Uterus (tissue), 4 donors: ENCODE results near the gene NCKAP5L. TPM values are rescaled to one million over a fixed set of nuclear protein-coding genes. Genes with fewer than 3 reads are reported as not detected.

Experiments used
- DNase-seq, 2 donors: peaks; one replicate each; pipeline ENCODE4 v3.0.0-alpha.2; 2019 to 2020
- H3K27ac ChIP-seq, 2 donors: fragments of 200-600 bp; sonication (generic); 1 replicate in 1 of 2; 2 replicates in 1 of 2; pipeline ENCODE4 v1.5.1; 2016 to 2018
- H3K27me3 ChIP-seq, 2 donors: fragments of 200-600 bp; sonication (generic); one replicate each; pipeline ENCODE4 v1.5.1; 2018 to 2019; ENCODE audit warnings: control low read depth in 1 of 2
- H3K36me3 ChIP-seq, 2 donors: fragments of 200-600 bp; sonication (generic); one replicate each; pipeline ENCODE4 v1.5.1; 2019; ENCODE audit warnings: control low read depth in 1 of 2
- H3K4me1 ChIP-seq, 2 donors: fragments of 200-600 bp; sonication (generic); one replicate each; pipeline ENCODE4 v1.5.1; 2018 to 2019; ENCODE audit warnings: control low read depth in 1 of 2
- H3K4me3 ChIP-seq, 2 donors: fragments of 200-600 bp; sonication (generic); 1 replicate in 1 of 2; 2 replicates in 1 of 2; pipeline ENCODE4 v1.5.1; 2018 to 2019; ENCODE audit warnings: mild to moderate bottlenecking in 1 of 2
- H3K9me3 ChIP-seq, 2 donors: fragments of 200-600 bp; sonication (generic); one replicate each; pipeline ENCODE4 v1.5.1; 2019; ENCODE audit warnings: control low read depth in 1 of 2
- CTCF ChIP-seq, 4 experiments: fragments of 200-600 bp in 2 of 4; fragments of 450-650 bp in 2 of 4; sonication (generic) in 2 of 4; IDR thresholded peaks; one replicate each; pipeline ENCODE4 v1.5.1; 2016 to 2019; ENCODE audit warnings: antibody characterized with exemption in 4 of 4, mild to moderate bottlenecking in 2 of 4, moderate library complexity in 1 of 4
- POLR2A ChIP-seq, 2 donors: fragments of 450-650 bp; IDR thresholded peaks; one replicate each; pipeline ENCODE4 v1.6.1; 2016; ENCODE audit warnings: antibody characterized with exemption in 2 of 2, mild to moderate bottlenecking in 1 of 2, moderate library complexity in 1 of 2
- intact Hi-C: fragments of 100-400 bp; cut with DNase I; formaldehyde crosslinking; loops from one replicate; pipeline ENCODE4 v1.15.1; 2023; ENCODE audit warnings: low total_unique reads
- total RNA-seq, 4 donors: library from RNA; depleted of rRNA in 3 of 4; stranded (reverse); fragments of >200 nt in 3 of 4; gene quantifications; one replicate each; pipeline versions ENCODE4 v1.1.0 to v1.2.4, GENCODE V29; 2014 to 2023
- donor health status: DM: yes; HTN: yes; CAD: no.

NCKAP5L gene
- total RNA-seq = 10 to 100 TPM in 2 of 4 donors, 1 to 10 TPM in 2; 4.1 to 26.1 (median 11.5) TPM

- peak; percentile 96 for DNase-seq
- Histone ChIP-seq H3K4me3 (peak within 1 kb of the TSS; percentile 90 to 95), H3K9me3 (no peaks in the 10 kb centered on the region), H3K27ac (peak within 1 kb of the TSS; percentile 86 to 91), H3K27me3 (no peaks in the 10 kb centered on the region), H3K4me1 (peaks cover 0 to 4% of the 10 kb centered on the region in 2 donors), H3K36me3 (no peaks in the 10 kb centered on the region)
- intact Hi-C loops = no loop called here
- TF ChIP-seq POLR2A (IDR thresholded peaks at IDR 0.05) (peak; percentile 55), CTCF (IDR thresholded peaks at IDR 0.05) (no peak)
These were observed at the start of gene NCKAP5L for GRCh38 chr12:49828133-49829091. TSS of gene NCKAP5L (minus strand) at chr12:49828413. CDS start at chr12:49804044, 24,369 bp downstream.

GRCh38 chr12:49877066-49877465 lies 48.9 kb upstream of the NCKAP5L start:
- intact Hi-C loops = no loop called here
- peak in 1 of 2 donors; percentile 7 for DNase-seq
- TF ChIP-seq CTCF (IDR thresholded peaks at IDR 0.05) = no peak
- no peak for TF ChIP-seq POLR2A (IDR thresholded peaks at IDR 0.05)
- Histone ChIP-seq H3K9me3 (no peaks in the 10 kb centered on the region), H3K4me1 (no peaks in the 10 kb centered on the region), H3K27me3 (no peaks in the 10 kb centered on the region), H3K27ac (no peak overlapping the region), H3K4me3 (no peak overlapping the region), H3K36me3 (no peaks in the 10 kb centered on the region)

GRCh38 chr12:49876070-49876469 lies 47.9 kb upstream of the NCKAP5L start:
- H3K4me3 ChIP-seq = no peak overlapping the region
- no peaks in the 10 kb centered on the region for H3K27me3 ChIP-seq
- intact Hi-C loops = no loop called here
- H3K4me1 ChIP-seq = no peaks in the 10 kb centered on the region
- TF ChIP-seq POLR2A (IDR thresholded peaks at IDR 0.05) = no peak
- no peak for TF ChIP-seq CTCF (IDR thresholded peaks at IDR 0.05)
- no peaks in the 10 kb centered on the region for H3K9me3 ChIP-seq
- H3K36me3 ChIP-seq = no peaks in the 10 kb centered on the region
- no peak for DNase-seq
- H3K27ac ChIP-seq = no peak overlapping the region

- TF ChIP-seq CTCF (IDR thresholded peaks at IDR 0.05) (no peak), POLR2A (IDR thresholded peaks at IDR 0.05) (no peak)
- no peaks in the 10 kb centered on the region for H3K27me3 ChIP-seq
- no peaks in the 10 kb centered on the region for H3K9me3 ChIP-seq
- H3K4me1 ChIP-seq = no peaks in the 10 kb centered on the region
- no peak overlapping the region for H3K4me3 ChIP-seq
- no peak for DNase-seq
- no peak overlapping the region for H3K27ac ChIP-seq
- intact Hi-C loops = no loop called here
- no peaks in the 10 kb centered on the region for H3K36me3 ChIP-seq
These were observed 47.0 kb upstream of the NCKAP5L start for GRCh38 chr12:49875115-49875720.
